Osteoblast (primary cell): Measurements from ENCODE around the gene MAPK12. TPM values are rescaled to one million over a fixed set of nuclear protein-coding genes. Genes with fewer than 3 reads are reported as not detected.

Source experiments
- DNase-seq: peaks from one replicate; pipeline ENCODE4 v3.0.0; 2011; ENCODE audit warnings: low spot score, mixed read lengths; ENCODE audit not compliant: insufficient read length; ENCODE audit errors: missing footprints
- H2AFZ ChIP-seq: 2 replicates; pipeline ENCODE4 v1.6.0; 2011; ENCODE audit warnings: mild to moderate bottlenecking, low read length
- H3K27ac ChIP-seq: 2 replicates; pipeline ENCODE4 v1.5.1; 2011; ENCODE audit warnings: mild to moderate bottlenecking, low read depth, low read length, moderate library complexity
- H3K27me3 ChIP-seq: 2 replicates; pipeline ENCODE4 v1.6.0; 2012; ENCODE audit warnings: mild to moderate bottlenecking, control low read depth, inconsistent platforms, low read length, moderate library complexity; ENCODE audit not compliant: insufficient read depth
- H3K36me3 ChIP-seq: 2 replicates; pipeline ENCODE4 v1.5.1; 2011; ENCODE audit warnings: mild to moderate bottlenecking, low read length, control low read depth, moderate library complexity; ENCODE audit not compliant: insufficient read depth
- H3K4me1 ChIP-seq: 2 replicates; pipeline ENCODE4 v1.5.1; 2011; ENCODE audit warnings: mild to moderate bottlenecking, low read length, control low read depth, moderate library complexity; ENCODE audit not compliant: insufficient read depth
- H3K4me2 ChIP-seq: 2 replicates; pipeline ENCODE4 v1.6.0; 2011; ENCODE audit warnings: mild to moderate bottlenecking, low read length; ENCODE audit not compliant: insufficient read depth
- H3K4me3 ChIP-seq: fragments of 200-600 bp; sonication (generic); 3 replicates; pipeline ENCODE4 v1.5.1; 2012; ENCODE audit warnings: mild to moderate bottlenecking, low read length, inconsistent platforms; ENCODE audit not compliant: insufficient read depth
- H3K79me2 ChIP-seq: 2 replicates; pipeline ENCODE4 v1.6.0; 2012; ENCODE audit warnings: mild to moderate bottlenecking, low read length, control low read depth, inconsistent platforms; ENCODE audit not compliant: insufficient read depth
- H3K9me3 ChIP-seq: 2 replicates; pipeline ENCODE4 v1.5.1; 2011; ENCODE audit warnings: low read depth, low read length, control low read depth
- H4K20me1 ChIP-seq: 2 replicates; pipeline ENCODE4 v1.6.0; 2012; ENCODE audit warnings: mild to moderate bottlenecking, low read length, control low read depth; ENCODE audit not compliant: insufficient read depth
- total RNA-seq: library from RNA; depleted of rRNA; stranded (reverse); fragments of >200 nt; gene quantifications from 2 replicates; pipeline ENCODE4 v1.2.3, GENCODE V29; 2012
- TF ChIP-seq, protein P1 (sequence below): IDR thresholded peaks from 2 replicates; pipeline ENCODE4 v1.5.1; 2011; ENCODE audit warnings: mild to moderate bottlenecking, low read depth, low read length, moderate library complexity; ENCODE audit errors: extremely low read depth

MAPK12 gene
- total RNA-seq, 1 donor, result 34.0 TPM

DNA sequence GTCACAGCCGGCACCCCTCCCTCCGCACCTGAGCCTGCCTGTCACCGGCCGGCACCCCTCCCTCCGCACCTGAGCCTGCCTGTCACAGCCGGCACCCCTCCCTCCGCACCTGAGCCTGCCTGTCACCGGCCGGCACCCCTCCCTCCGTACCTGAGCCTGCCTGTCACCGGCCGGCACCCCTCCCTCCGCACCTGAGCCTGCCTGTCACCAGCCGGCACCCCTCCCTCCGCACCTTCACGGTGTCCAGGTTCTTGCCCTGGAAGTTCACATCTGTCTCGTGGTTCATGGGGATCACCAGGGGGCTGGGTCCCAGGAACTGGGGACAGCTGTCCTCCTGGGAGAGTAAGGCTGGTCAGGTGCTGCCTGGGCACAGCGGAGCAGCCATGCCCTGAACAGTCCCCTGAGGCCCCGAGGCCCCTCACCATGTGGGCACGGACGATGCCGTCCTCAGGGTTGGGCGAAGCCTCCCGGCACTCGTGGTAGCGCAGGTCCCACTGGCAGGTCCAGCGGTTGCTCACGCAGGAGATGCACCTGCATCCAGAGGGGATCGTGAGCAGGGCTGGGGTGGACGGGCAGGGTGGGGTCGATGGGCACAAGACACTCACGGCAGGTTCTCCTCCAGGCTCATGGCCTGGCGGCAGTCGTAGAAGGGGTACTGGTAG, 24.2 kb upstream of the MAPK12 start:
- TF ChIP-seq, protein P1, sequence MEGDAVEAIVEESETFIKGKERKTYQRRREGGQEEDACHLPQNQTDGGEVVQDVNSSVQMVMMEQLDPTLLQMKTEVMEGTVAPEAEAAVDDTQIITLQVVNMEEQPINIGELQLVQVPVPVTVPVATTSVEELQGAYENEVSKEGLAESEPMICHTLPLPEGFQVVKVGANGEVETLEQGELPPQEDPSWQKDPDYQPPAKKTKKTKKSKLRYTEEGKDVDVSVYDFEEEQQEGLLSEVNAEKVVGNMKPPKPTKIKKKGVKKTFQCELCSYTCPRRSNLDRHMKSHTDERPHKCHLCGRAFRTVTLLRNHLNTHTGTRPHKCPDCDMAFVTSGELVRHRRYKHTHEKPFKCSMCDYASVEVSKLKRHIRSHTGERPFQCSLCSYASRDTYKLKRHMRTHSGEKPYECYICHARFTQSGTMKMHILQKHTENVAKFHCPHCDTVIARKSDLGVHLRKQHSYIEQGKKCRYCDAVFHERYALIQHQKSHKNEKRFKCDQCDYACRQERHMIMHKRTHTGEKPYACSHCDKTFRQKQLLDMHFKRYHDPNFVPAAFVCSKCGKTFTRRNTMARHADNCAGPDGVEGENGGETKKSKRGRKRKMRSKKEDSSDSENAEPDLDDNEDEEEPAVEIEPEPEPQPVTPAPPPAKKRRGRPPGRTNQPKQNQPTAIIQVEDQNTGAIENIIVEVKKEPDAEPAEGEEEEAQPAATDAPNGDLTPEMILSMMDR, result no peak
- no peak for DNase-seq
- Histone ChIP-seq H3K4me3 (no peak overlapping the region), H3K27me3 (no peaks in the 10 kb centered on the region), H3K9me3 (no peaks in the 10 kb centered on the region), H3K4me1 (no peaks in the 10 kb centered on the region), H2AFZ (no peak overlapping the region), H3K79me2 (peaks cover 77% of the 10 kb centered on the region), H3K27ac (no peak overlapping the region), H3K4me2 (no peak overlapping the region), H3K36me3 (peaks cover 72% of the 10 kb centered on the region), H4K20me1 (peaks cover 61% of the 10 kb centered on the region)

DNA sequence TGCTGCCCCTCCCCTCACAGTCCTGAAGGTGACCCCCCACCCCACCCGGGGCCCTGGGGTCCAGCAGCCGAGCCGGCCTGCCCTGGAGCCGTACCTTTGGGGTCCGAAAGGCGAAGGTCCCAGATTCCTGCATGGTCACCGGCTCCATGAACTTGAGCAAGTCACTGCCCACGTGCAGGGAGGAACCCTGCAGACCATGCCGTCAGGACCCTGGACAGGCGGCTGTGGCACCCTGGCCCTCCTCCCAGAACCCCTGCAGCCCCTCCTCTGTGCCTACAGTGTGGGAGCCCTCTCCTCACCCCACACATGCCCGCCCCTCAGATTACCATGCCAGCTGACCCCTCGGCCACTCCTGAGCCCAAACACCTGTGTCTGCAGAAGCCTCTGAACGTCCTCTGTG, 23.0 kb upstream of the MAPK12 start:
- Histone ChIP-seq H3K4me1 (no peaks in the 10 kb centered on the region), H3K27me3 (no peaks in the 10 kb centered on the region), H2AFZ (no peak overlapping the region), H3K4me2 (no peak overlapping the region), H3K79me2 (peaks cover 69% of the 10 kb centered on the region), H4K20me1 (peaks cover 49% of the 10 kb centered on the region), H3K9me3 (no peaks in the 10 kb centered on the region), H3K4me3 (no peak overlapping the region), H3K36me3 (peaks cover 73% of the 10 kb centered on the region), H3K27ac (no peak overlapping the region)
- no peak for DNase-seq
- TF ChIP-seq, protein P1, result no peak

DNA sequence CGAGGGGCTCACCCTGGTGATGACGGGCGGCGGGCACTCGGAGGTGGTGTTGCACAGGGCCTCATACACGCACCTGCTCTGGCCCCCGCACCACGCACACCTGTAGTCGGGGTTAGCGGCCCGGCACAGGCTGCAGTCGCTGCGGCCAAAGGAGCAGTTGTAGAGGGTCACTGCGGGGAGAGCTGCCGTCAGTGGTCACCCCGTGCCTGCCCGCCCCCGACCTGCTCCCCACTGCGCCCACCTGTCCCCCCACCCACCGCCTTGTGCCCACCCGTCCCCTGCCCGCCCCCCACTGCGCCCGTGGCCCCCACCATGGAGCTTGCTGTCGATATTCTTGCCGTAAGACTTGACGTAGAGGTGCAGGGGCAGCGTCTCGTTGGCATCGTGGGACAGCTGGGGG, 22.3 kb upstream of the MAPK12 start:
- Histone ChIP-seq H3K9me3 (no peaks in the 10 kb centered on the region), H3K27me3 (no peaks in the 10 kb centered on the region), H3K4me1 (no peaks in the 10 kb centered on the region), H3K4me3 (no peak overlapping the region), H3K79me2 (peaks cover 63% of the 10 kb centered on the region), H3K36me3 (peaks cover 74% of the 10 kb centered on the region), H3K27ac (no peak overlapping the region), H2AFZ (no peak overlapping the region), H3K4me2 (no peak overlapping the region), H4K20me1 (peaks cover 43% of the 10 kb centered on the region)
- TF ChIP-seq, protein P1, result no peak
- DNase-seq, result no peak

DNA sequence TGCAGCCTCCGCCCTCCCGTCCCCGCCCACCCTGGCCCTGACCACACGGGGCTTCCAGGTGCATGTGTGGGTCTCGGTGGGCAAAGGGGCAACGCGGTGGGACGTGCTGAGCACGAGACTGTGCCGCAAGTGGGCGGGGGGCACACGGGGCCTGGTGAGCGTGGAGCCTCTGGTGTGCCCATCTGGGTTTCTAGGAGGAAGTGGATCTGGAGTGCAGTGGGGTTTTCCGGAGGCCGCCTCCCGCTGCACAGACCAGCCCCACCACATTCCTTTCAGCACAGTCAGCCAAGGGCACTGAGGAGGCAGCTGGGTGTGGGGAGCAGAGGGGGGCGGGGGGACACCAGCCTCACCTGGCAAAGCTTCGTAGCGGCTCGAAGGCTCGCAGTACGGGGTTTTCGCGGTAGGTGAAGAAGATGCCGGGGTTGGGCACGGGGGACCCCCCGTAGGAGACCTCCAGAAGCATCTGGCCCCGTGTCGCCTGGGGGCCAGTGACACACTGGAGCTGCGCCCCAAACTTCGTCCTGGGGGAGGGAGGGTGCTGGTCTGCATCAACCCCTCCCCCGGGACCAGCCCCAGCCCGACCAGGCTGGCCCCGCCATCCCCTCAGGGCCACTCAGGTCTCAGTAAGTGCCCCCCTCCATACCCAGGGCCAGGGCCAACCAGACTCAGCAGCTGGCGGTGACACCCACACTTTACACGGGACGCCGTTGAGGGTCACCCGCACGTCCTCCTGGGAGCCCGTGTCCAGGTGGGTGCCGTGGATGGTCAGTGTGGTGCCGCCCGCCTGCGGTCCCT, 21.1 kb upstream of the MAPK12 start:
- H3K4me3 ChIP-seq, result no peak overlapping the region
- H3K36me3 ChIP-seq, result peaks cover 77% of the 10 kb centered on the region
- no peaks in the 10 kb centered on the region for H3K9me3 ChIP-seq
- peak; percentile 100 for DNase-seq
- H3K27ac ChIP-seq, result no peak overlapping the region
- no peak overlapping the region for H3K4me2 ChIP-seq
- H2AFZ ChIP-seq, result no peak overlapping the region
- TF ChIP-seq, protein P1, result no peak
- peaks cover 53% of the 10 kb centered on the region for H3K79me2 ChIP-seq
- H3K4me1 ChIP-seq, result no peaks in the 10 kb centered on the region
- no peaks in the 10 kb centered on the region for H3K27me3 ChIP-seq
- peaks cover 37% of the 10 kb centered on the region for H4K20me1 ChIP-seq
